ENCODE measurements around the gene INO80B. TPM values are rescaled to one million over a fixed set of nuclear protein-coding genes. Genes with fewer than 3 reads are reported as not detected.
"Not testable (repeated sequence)": the region's sequence is repeated elsewhere in the genome, so short reads cannot be mapped to it uniquely, and the experiment has no call there.

Gene INO80B
- total RNA-seq, 4 donors from 2014 or later: 4.6 to 26.5 (median 14.9) TPM

- ATAC-seq (ENCODE audit: low FRiP score): no peak
- no peak for DNase-seq (ENCODE audit: low spot score)
- no peak for TF ChIP-seq CTCF (IDR thresholded peaks at IDR 0.05)
Measured at GRCh38 chr2:74415762-74416395, 39.0 kb upstream of the INO80B start.

GRCh38 chr2:74416778-74417177 is 38.1 kb upstream of the INO80B start:
- DNase-seq (ENCODE audit: low spot score) (no peak), ATAC-seq (ENCODE audit: low FRiP score) (no peak)

GRCh38 chr2:74417197-74417596 is 37.7 kb upstream of the INO80B start:
- DNase-seq (ENCODE audit: low spot score) (no peak), ATAC-seq (ENCODE audit: low FRiP score) (no peak)
- no peak for TF ChIP-seq CTCF (IDR thresholded peaks at IDR 0.05)

More at GRCh38 chr2:74416778-74417177, 38.1 kb upstream of the INO80B start:
- no peak for TF ChIP-seq CTCF (IDR thresholded peaks at IDR 0.05)

GRCh38 chr2:74417763-74418162 is 37.1 kb upstream of the INO80B start:
- ATAC-seq (ENCODE audit: low FRiP score) (no peak), DNase-seq (ENCODE audit: low spot score) (no peak)
- no peak for TF ChIP-seq CTCF (IDR thresholded peaks at IDR 0.05)

GRCh38 chr2:74418312-74418711 is 36.6 kb upstream of the INO80B start:
- ATAC-seq (ENCODE audit: low FRiP score): no peak
- DNase-seq (ENCODE audit: low spot score): no peak
- TF ChIP-seq CTCF (IDR thresholded peaks at IDR 0.05): no peak

GRCh38 chr2:74419345-74419744 is 35.5 kb upstream of the INO80B start:
- no peak for TF ChIP-seq CTCF (IDR thresholded peaks at IDR 0.05)
- no peak for DNase-seq (ENCODE audit: low spot score)

GRCh38 chr2:74420006-74420405 is 34.9 kb upstream of the INO80B start:
- ATAC-seq (ENCODE audit: low FRiP score) (no peak), DNase-seq (ENCODE audit: low spot score) (no peak)
- TF ChIP-seq CTCF (IDR thresholded peaks at IDR 0.05): no peak

More at GRCh38 chr2:74419345-74419744, 35.5 kb upstream of the INO80B start:
- no peak for ATAC-seq (ENCODE audit: low FRiP score)

- not testable (repeated sequence) for DNase-seq (ENCODE audit: low spot score)
Measured at GRCh38 chr2:74420443-74421103, 34.3 kb upstream of the INO80B start.

More at GRCh38 chr2:74420443-74421103, 34.3 kb upstream of the INO80B start:
- ATAC-seq (ENCODE audit: low FRiP score): not testable (repeated sequence)

Measured in omental fat pad (tissue), 4 donors.